Heart left ventricle (tissue), 13 donors: Measurements from ENCODE around the gene DCTD.

ENCODE experiments used
- CTCF ChIP-seq, 12 donors: fragments of 200-600 bp; sonication (generic) in 4 of 12; IDR thresholded peaks; one replicate each; pipeline versions ENCODE4 v1.5.0 to v1.8.0; 2018 to 2022; ENCODE audit warnings: antibody characterized with exemption in 12 of 12, mild to moderate bottlenecking in 5 of 12
- POLR2A ChIP-seq, 2 donors: fragments of 450-650 bp; IDR thresholded peaks; one replicate each; pipeline ENCODE4 v1.6.1; 2017; ENCODE audit warnings: antibody characterized with exemption in 2 of 2, mild to moderate bottlenecking in 2 of 2, moderate library complexity in 2 of 2
- donor health status: ischemic (EF 13 %, LVEDD 7.1; RV severe dilation, severe dysfunction).
- donor health status: DM: no; HTN: yes; CAD: no.
- donor health status: DM: no; HTN: no; CAD: no.
- donor health status: ischemic (EF 25% LVEDD 6.9; RV normal size, moderate dysfunction).
- donor health status: ischemic (EF 25% LVEDD 5.7; RV mildly dilated, moderate dysfunction).
- donor health status: ischemic (EF 35%, LVEDD 5.7; RV mildly dilated, moderate dysfunction).
- donor health status: nonischemic (EF 11% LVEDD 7.7; RV severe dilation, severe dysfunction).
- donor health status: DM: yes; HTN: yes; CAD: no.
- donor health status: PGD.
- donor health status: ischemic (EF 29% LVEDD 5.4; RV normal size, mild dysfunction).
- donor health status: nonischemic (EF 23%, LVEDD 6.1; RV moderate dilation, normal function).

- TF ChIP-seq POLR2A (IDR thresholded peaks at IDR 0.05) (no peak), CTCF (IDR thresholded peaks at IDR 0.05) (no peak)
Measured at GRCh38 chr4:182848685-182849084, 68.5 kb downstream of the DCTD start.
